HG03108 (cell line): Measurements from ENCODE around the gene XPO4.
"Not testable (repeated sequence)": the region's sequence is repeated elsewhere in the genome, so short reads cannot be mapped to it uniquely, and the experiment has no call there.

Experiments
- ATAC-seq: cut with Tn5 transposase; IDR thresholded peaks from one replicate; pipeline ENCODE4 v1.9.1; 2021; ENCODE audit warnings: moderate library complexity; ENCODE audit not compliant: unreplicated experiment

Gene XPO4

GRCh38 chr13:20902438-20903163, at the start of gene XPO4:
TSS of gene XPO4 (minus strand) at chr13:20902746. CDS start at chr13:20902738, 8 bp downstream.
- ATAC-seq, result peak; percentile 96

GRCh38 chr13:20948001-20948400, 45.5 kb upstream of the XPO4 start:
- ATAC-seq, result not testable (repeated sequence)

GRCh38 chr13:20945952-20946383, 43.4 kb upstream of the XPO4 start:
- ATAC-seq, result no peak

GRCh38 chr13:20942938-20943559, 40.5 kb upstream of the XPO4 start:
- ATAC-seq, result no peak

GRCh38 chr13:20940511-20940910, 38.0 kb upstream of the XPO4 start:
- ATAC-seq, result not testable (repeated sequence)

- no peak for ATAC-seq
These were observed 37.5 kb upstream of the XPO4 start for GRCh38 chr13:20940083-20940482.

GRCh38 chr13:20939662-20940061, 37.1 kb upstream of the XPO4 start:
- no peak for ATAC-seq

- no peak for ATAC-seq
These were observed 35.8 kb upstream of the XPO4 start for GRCh38 chr13:20938302-20938701.

GRCh38 chr13:20927596-20928257, 25.2 kb upstream of the XPO4 start:
- no peak for ATAC-seq

- ATAC-seq, result not testable (repeated sequence)
These were observed 22.8 kb upstream of the XPO4 start for GRCh38 chr13:20925395-20925790.

- no peak for ATAC-seq
These were observed 22.3 kb upstream of the XPO4 start for GRCh38 chr13:20924758-20925394.

- no peak for ATAC-seq
These were observed 20.7 kb upstream of the XPO4 start for GRCh38 chr13:20923272-20923671.

- ATAC-seq, result no peak
These were observed 19.0 kb upstream of the XPO4 start for GRCh38 chr13:20921572-20921971.

- ATAC-seq, result not testable (repeated sequence)
These were observed 13.1 kb upstream of the XPO4 start for GRCh38 chr13:20915676-20916075.

- no peak for ATAC-seq
These were observed 8.5 kb upstream of the XPO4 start for GRCh38 chr13:20911037-20911436.

GRCh38 chr13:20908714-20909497, 6.4 kb upstream of the XPO4 start:
- ATAC-seq, result no peak

GRCh38 chr13:20904908-20905307, 2.4 kb upstream of the XPO4 start:
- no peak for ATAC-seq

GRCh38 chr13:20903164-20903475, 574 bp upstream of the XPO4 start:
- ATAC-seq, result no peak

- ATAC-seq, result peak; percentile 16
These were observed 693 bp downstream of the XPO4 start for GRCh38 chr13:20901668-20902437.

- no peak for ATAC-seq
These were observed 8.3 kb downstream of the XPO4 start for GRCh38 chr13:20894245-20894644.
